SU-DHL-6 (cell line): Measurements from ENCODE around the gene SNHG17.
"Not testable (repeated sequence)": the region's sequence is repeated elsewhere in the genome, so short reads cannot be mapped to it uniquely, and the experiment has no call there.

ENCODE experiments used
- EZH2phosphoT487 ChIP-seq: fragments of 200-600 bp; sonication (generic), shearing (Covaris generic); conservative IDR thresholded peaks from 2 replicates; pipeline ENCODE4 v1.6.1; 2018; ENCODE audit warnings: mild to moderate bottlenecking, antibody characterized with exemption, low read length, moderate library complexity, mixed read lengths
- TF ChIP-seq, protein P1 (sequence below): fragments of 200-600 bp; sonication (generic); IDR thresholded peaks from one replicate; pipeline ENCODE4 v1.5.1; 2017; ENCODE audit warnings: antibody characterized with exemption, mild to moderate bottlenecking, low read length, moderate library complexity; ENCODE audit not compliant: insufficient read depth, poor library complexity, severe bottlenecking

DNA sequence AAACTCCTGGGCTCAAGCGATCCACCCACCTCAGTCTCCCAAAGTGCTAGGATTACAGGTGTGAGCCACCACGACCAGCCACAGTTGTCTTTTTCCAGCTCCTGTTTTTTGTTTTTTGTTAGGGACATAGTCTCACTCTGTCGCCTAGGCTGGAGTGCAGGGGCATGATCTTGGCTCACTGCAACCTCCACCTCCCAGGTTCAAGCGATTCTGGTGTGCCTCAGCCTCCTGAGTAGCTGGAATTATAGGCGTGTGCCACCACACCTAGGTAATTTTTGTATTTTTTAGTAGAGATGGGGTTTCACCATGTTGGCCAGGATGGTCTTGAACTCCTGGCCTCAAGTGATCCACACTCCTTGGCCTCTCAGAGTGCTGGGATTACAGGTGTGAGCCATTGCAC is 2.3 kb downstream of the SNHG17 start:
- TF ChIP-seq, protein P1, sequence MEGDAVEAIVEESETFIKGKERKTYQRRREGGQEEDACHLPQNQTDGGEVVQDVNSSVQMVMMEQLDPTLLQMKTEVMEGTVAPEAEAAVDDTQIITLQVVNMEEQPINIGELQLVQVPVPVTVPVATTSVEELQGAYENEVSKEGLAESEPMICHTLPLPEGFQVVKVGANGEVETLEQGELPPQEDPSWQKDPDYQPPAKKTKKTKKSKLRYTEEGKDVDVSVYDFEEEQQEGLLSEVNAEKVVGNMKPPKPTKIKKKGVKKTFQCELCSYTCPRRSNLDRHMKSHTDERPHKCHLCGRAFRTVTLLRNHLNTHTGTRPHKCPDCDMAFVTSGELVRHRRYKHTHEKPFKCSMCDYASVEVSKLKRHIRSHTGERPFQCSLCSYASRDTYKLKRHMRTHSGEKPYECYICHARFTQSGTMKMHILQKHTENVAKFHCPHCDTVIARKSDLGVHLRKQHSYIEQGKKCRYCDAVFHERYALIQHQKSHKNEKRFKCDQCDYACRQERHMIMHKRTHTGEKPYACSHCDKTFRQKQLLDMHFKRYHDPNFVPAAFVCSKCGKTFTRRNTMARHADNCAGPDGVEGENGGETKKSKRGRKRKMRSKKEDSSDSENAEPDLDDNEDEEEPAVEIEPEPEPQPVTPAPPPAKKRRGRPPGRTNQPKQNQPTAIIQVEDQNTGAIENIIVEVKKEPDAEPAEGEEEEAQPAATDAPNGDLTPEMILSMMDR, result not testable (repeated sequence)
- not testable (repeated sequence) for TF ChIP-seq EZH2phosphoT487
